A549 (cell line): ENCODE measurements around the gene GPS1. TPM values are rescaled to one million over a fixed set of nuclear protein-coding genes. Genes with fewer than 3 reads are reported as not detected.

Experiments
- ATAC-seq, 2 experiments: fragments of 200-7000 bp in 1 of 2; fragments of >200 bp in 1 of 2; cut with Nextera tagmentation in 1 of 2; cut with Tn5 transposase in 1 of 2; 3 replicates each; pipeline versions ENCODE4 v1.8.0 to v1.9.1; 2018 to 2020; ENCODE audit warnings: mild to moderate bottlenecking in 1 of 2, moderate library complexity in 1 of 2
- CTCF ChIA-PET: fragments of 300-600 bp; sonication (Branson Sonifier 250); formaldehyde crosslinking; extraction: SDS; loops from one replicate; lab custom pipeline; 2021; ENCODE audit warnings: antibody characterized with exemption, inconsistent platforms; lab: Yijun Ruan, JAX
- POLR2A ChIA-PET: fragments of 350-600 bp; formaldehyde crosslinking; extraction: SDS; loops from one replicate; lab custom pipeline; 2021; ENCODE audit warnings: antibody characterized with exemption, inconsistent platforms; lab: Yijun Ruan, JAX
- DNase-seq, 2 experiments: peaks; one replicate each; pipeline versions ENCODE4 v3.0.0 to v3.0.0-alpha.2; 2011 to 2016; ENCODE audit warnings: low read depth in 1 of 2, low spot score in 1 of 2
- FAIRE-seq: peaks from 2 replicates; lab custom pipeline; 2011; peaks lifted over from hg19 to GRCh38; lab: Jason Lieb, UNC
- H3K27ac ChIP-seq, 2 experiments: fragments of >200 bp; sonication (Bioruptor Twin); formaldehyde crosslinking; 3 replicates each; pipeline ENCODE4 v1.5.1; 2016 to 2017
- H3K4me1 ChIP-seq: fragments of >200 bp; sonication (Bioruptor Twin); formaldehyde crosslinking; 3 replicates; pipeline ENCODE4 v1.6.1; 2016
- H3K4me2 ChIP-seq: fragments of >200 bp; sonication (Bioruptor Twin); formaldehyde crosslinking; 3 replicates; pipeline ENCODE4 v1.6.1; 2016
- H3K4me3 ChIP-seq: fragments of >200 bp; sonication (Bioruptor Twin); formaldehyde crosslinking; 3 replicates; pipeline ENCODE4 v1.5.1; 2016
- H3K9me3 ChIP-seq: fragments of >200 bp; sonication (Bioruptor Twin); formaldehyde crosslinking; 3 replicates; pipeline ENCODE4 v1.6.1; 2016
- BHLHE40 ChIP-seq: IDR thresholded peaks from 2 replicates; pipeline ENCODE4 v1.6.1; 2012; ENCODE audit warnings: low read depth, low read length, inconsistent platforms
- CBX2 ChIP-seq: fragments of 200-600 bp; sonication (generic); IDR thresholded peaks from 2 replicates; pipeline ENCODE4 v1.6.1; 2016; ENCODE audit warnings: low read depth, mild to moderate bottlenecking, borderline replicate concordance
- CBX8 ChIP-seq: fragments of 200-600 bp; sonication (generic); IDR thresholded peaks from 2 replicates; pipeline ENCODE4 v1.6.1; 2016
- EHF ChIP-seq: fragments of 250-450 bp; sonication (Bioruptor Pico); IDR thresholded peaks from 2 replicates; pipeline ENCODE4 v1.5.0; 2020; ENCODE audit warnings: mild to moderate bottlenecking
- EHMT2 ChIP-seq: fragments of 200-600 bp; sonication (generic); IDR thresholded peaks from 2 replicates; pipeline ENCODE4 v1.6.1; 2016; ENCODE audit warnings: antibody characterized with exemption, low read depth, mild to moderate bottlenecking, moderate library complexity
- FOSL2 ChIP-seq, 2 experiments: fragments of 450-650 bp in 1 of 2; fragments of >200 bp in 1 of 2; sonication (Bioruptor Twin) in 1 of 2; formaldehyde crosslinking; IDR thresholded peaks; 2 replicates each; pipeline versions ENCODE4 v1.5.0 to v1.6.1; 2016 to 2020; ENCODE audit warnings: mild to moderate bottlenecking in 1 of 2, moderate library complexity in 1 of 2
- GATA3 ChIP-seq: IDR thresholded peaks from 2 replicates; pipeline ENCODE4 v1.6.1; 2012; ENCODE audit warnings: borderline replicate concordance
- HEYL ChIP-seq: fragments of 250-450 bp; sonication (Bioruptor Pico); IDR thresholded peaks from 2 replicates; pipeline ENCODE4 v1.8.0; 2021; ENCODE audit warnings: mild to moderate bottlenecking, moderate library complexity
- KDM1A ChIP-seq: fragments of 200-600 bp; sonication (generic); IDR thresholded peaks from 2 replicates; pipeline ENCODE4 v1.6.1; 2016; ENCODE audit warnings: low read depth, mild to moderate bottlenecking
- MAZ ChIP-seq: fragments of 150-350 bp; IDR thresholded peaks from 2 replicates; pipeline ENCODE4 v1.6.1; 2014; ENCODE audit warnings: antibody characterized with exemption, low read depth, low read length, borderline replicate concordance
- NFE2L2 ChIP-seq: fragments of 150-350 bp; conservative IDR thresholded peaks from 2 replicates; pipeline ENCODE4 v1.6.1; 2014; ENCODE audit warnings: low read length
- NPAS2 ChIP-seq: fragments of 250-450 bp; sonication (Bioruptor Pico); IDR thresholded peaks from 2 replicates; pipeline ENCODE4 v1.8.0; 2022; ENCODE audit warnings: mild to moderate bottlenecking, moderate library complexity, borderline replicate concordance
- NR3C1 ChIP-seq: fragments of >200 bp; sonication (Bioruptor Twin); formaldehyde crosslinking; IDR thresholded peaks from 3 replicates; pipeline ENCODE4 v1.6.1; 2017
- PHF8 ChIP-seq: fragments of 200-600 bp; sonication (generic); IDR thresholded peaks from 2 replicates; pipeline ENCODE4 v1.6.1; 2016; ENCODE audit warnings: low read depth, mild to moderate bottlenecking, antibody characterized with exemption, moderate library complexity, borderline replicate concordance
- POLR2AphosphoS2 ChIP-seq: conservative IDR thresholded peaks from 2 replicates; pipeline ENCODE4 v1.6.1; 2012; ENCODE audit warnings: low read length, improper control_type of control experiment, inconsistent platforms
- SMC3 ChIP-seq: fragments of >200 bp; sonication (Bioruptor Twin); formaldehyde crosslinking; IDR thresholded peaks from 3 replicates; pipeline ENCODE4 v1.6.1; 2018; ENCODE audit warnings: inconsistent platforms
- TFCP2L1 ChIP-seq: fragments of 250-450 bp; sonication (Bioruptor Pico); IDR thresholded peaks from 2 replicates; pipeline ENCODE4 v1.5.0; 2021; ENCODE audit warnings: mild to moderate bottlenecking
- ZC3H11A ChIP-seq: fragments of 450-650 bp; IDR thresholded peaks from 2 replicates; pipeline ENCODE4 v1.6.1; 2014; ENCODE audit warnings: antibody characterized with exemption, mild to moderate bottlenecking
- ZFP36 ChIP-seq: fragments of 450-650 bp; IDR thresholded peaks from 2 replicates; pipeline ENCODE4 v1.6.1; 2014; ENCODE audit warnings: borderline replicate concordance; ENCODE audit not compliant: partially characterized antibody
- ZNF302 ChIP-seq: fragments of 250-450 bp; sonication (Bioruptor Pico); IDR thresholded peaks from 2 replicates; pipeline ENCODE4 v1.9.0; 2021; ENCODE audit warnings: inconsistent platforms, mild to moderate bottlenecking, moderate library complexity
- WGBS: methylation state at CpG from one replicate; pipeline ENCODE4 v1.1.6; 2017; ENCODE audit errors: missing lambda C conversion rate; 5-methylcytosine and 5-hydroxymethylcytosine counted together
- polyA plus RNA-seq, 4 experiments: library from polyadenylated mRNA; depleted of rRNA in 3 of 4; stranded (reverse); fragments of >200 nt; fragmentation: RNase III in 1 of 4; extraction: RNeasy Plus Mini Kit Qiagen cat#74134 plus additional on column Dnase treatment in 1 of 4; gene quantifications; 2 replicates in 3 of 4; 3 replicates in 1 of 4; pipeline ENCODE4 v1.2.3, GENCODE V29; 2011 to 2017
- TF ChIP-seq, protein P1 (sequence below): fragments of >200 bp; sonication (Bioruptor Twin); formaldehyde crosslinking; IDR thresholded peaks from 3 replicates; pipeline ENCODE4 v1.6.1; 2016
- TF ChIP-seq, protein P2 (sequence below): fragments of 150-350 bp; IDR thresholded peaks from 2 replicates; pipeline ENCODE4 v1.6.1; 2014; ENCODE audit warnings: low read depth, mild to moderate bottlenecking, low read length

GPS1 gene
- polyA plus RNA-seq, 2 of the 4 experiments (the other 2 are of a cell fraction), result 89.4 to 126 TPM

DNA sequence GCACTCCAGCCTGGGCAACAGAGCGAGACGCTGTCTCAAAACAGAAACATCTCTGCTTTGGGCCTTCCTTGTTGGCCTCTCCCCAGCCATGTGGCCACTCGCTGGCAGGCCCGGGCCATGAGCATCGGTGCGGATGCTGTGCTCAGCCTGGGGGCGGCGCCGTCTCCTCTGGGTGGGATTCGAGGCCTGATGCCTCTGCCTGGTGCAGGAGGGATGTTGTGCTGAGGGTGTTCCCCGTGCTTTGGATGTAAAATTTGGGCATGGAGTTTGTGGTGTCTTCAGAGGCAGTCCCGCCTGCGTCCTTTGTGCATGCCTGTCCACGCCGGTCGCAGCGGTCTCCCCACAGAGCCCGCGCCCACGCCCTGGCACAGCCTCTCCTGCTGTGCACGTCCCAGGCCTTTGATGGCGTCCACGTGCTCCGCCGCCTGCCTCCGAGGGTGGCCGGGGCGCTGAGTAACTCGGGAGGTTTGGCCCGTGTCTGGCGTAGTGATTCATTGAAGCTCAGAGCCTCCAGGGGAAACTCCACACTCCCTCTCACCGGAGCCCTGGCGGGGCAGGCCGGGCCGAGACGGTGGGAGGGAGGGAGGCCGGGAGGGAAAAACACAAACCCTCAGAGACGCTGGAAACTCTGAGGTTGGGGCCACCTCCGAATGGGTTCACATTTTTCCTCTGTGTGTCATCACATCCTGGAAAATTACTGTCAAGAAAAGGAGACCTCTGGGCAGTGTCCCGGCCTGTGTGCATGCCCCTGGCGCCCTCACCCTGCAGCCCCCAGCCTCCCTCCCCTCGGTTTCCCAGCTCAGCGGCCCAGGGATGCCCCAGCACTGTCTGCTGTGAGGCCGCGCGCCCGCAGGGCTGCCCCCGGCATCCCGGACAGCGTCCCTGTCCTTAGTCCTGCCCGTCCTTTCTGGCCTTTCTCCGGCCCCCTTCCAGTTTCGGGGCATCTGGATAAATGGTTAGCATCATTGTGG lies 48.0 kb upstream of the GPS1 start (continued):
- TF ChIP-seq GATA3 (peak; percentile 61; the same call in 1 of the 2 replicates), NR3C1 (no peak), ZFP36 (no peak), PHF8 (no peak), MAZ (0 out of 2 replicates have a peak, but pooled peaks have one; percentile 5), CBX8 (no peak), SMC3 (no peak; the same call in 2 of the 3 replicates), TFCP2L1 (peak; percentile 78; the same call in 1 of the 2 replicates)

DNA sequence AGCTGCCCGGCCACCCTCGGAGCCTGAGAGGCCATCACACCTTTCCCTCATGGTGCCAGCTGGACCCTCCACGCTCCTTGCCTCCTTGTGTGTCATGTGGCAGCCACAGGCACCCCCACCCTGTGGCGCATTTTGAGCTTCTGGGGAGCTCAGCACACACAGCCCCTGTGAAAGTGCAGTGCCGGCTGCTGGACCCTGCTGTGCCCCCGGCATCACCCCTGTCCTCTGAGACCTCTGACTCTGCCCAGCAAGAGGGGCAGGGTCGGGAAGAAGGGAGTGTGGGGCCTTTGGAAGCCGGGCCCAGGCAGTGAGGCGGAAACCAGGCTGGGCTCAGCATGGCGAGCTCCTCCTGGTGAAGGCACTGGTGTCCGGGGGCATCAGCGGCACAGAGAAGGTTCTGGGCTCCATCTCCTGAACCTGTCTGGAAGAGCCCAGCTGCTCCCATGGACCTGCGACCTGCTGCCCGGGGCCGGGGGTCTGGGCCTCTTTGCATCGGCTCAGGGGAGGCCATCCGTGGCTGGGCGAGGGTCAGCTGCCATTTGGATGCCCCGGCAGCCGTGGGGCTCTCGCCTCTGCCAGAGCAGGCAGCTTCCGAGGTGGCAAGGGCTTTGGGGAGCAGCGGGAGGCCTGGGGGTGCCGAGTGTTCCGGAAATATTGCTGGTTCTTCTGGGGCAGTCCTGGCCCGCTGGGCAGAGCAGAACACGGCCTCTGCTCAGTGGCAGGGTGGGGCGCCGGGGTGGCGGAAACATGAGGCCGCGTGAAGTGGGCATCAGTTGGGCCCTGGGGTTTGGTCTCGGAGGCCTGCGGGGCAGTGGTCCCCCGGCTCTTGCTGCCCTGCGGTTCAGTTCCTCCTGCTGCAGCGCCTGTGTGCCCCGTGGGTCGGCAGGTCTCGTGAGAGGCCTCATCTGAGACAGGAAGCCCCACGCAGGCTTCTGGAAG lies 46.9 kb upstream of the GPS1 start:
- POLR2A ChIA-PET, result interaction anchor here (1.2 to 1.8 kb wide), 2 partner anchors 8 to 18 kb away, joined by 3 to 9 read pairs; partner anchors contain the start of genes CENPX and LRRC45
- no peak for FAIRE-seq
- no peak for DNase-seq
- H3K4me1 ChIP-seq, result peaks cover 64% of the 10 kb centered on the region
- peak overlapping the region; percentile 61 for H3K4me2 ChIP-seq
- TF ChIP-seq, protein P1, sequence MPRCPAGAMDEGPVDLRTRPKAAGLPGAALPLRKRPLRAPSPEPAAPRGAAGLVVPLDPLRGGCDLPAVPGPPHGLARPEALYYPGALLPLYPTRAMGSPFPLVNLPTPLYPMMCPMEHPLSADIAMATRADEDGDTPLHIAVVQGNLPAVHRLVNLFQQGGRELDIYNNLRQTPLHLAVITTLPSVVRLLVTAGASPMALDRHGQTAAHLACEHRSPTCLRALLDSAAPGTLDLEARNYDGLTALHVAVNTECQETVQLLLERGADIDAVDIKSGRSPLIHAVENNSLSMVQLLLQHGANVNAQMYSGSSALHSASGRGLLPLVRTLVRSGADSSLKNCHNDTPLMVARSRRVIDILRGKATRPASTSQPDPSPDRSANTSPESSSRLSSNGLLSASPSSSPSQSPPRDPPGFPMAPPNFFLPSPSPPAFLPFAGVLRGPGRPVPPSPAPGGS, result no peak
- TF ChIP-seq BHLHE40 (no peak), EHMT2 (no peak), ZNF302 (no peak), EHF (no peak), POLR2AphosphoS2 (no peak), NPAS2 (CRISPR knock-in tag) (no peak), NR3C1 (no peak), NFE2L2 (no peak), HEYL (CRISPR knock-in tag) (no peak), KDM1A (no peak), ZC3H11A (no peak), FOSL2 (IDR thresholded peaks at IDR 0.05) (no peak), FOSL2 (CRISPR knock-in tag; IDR thresholded peaks at IDR 0.05) (no peak), CBX2 (no peak), PHF8 (no peak)
- TF ChIP-seq, protein P2, sequence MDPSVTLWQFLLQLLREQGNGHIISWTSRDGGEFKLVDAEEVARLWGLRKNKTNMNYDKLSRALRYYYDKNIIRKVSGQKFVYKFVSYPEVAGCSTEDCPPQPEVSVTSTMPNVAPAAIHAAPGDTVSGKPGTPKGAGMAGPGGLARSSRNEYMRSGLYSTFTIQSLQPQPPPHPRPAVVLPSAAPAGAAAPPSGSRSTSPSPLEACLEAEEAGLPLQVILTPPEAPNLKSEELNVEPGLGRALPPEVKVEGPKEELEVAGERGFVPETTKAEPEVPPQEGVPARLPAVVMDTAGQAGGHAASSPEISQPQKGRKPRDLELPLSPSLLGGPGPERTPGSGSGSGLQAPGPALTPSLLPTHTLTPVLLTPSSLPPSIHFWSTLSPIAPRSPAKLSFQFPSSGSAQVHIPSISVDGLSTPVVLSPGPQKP, result no peak
- H3K4me3 ChIP-seq, result no peak overlapping the region
- peak in 1 of 2 experiments; percentile 0; a peak in 2 of 6 replicates for ATAC-seq
- peak overlapping the region; percentile 81 to 93 for H3K27ac ChIP-seq
- no peaks in the 10 kb centered on the region for H3K9me3 ChIP-seq
- 93% methylated on average over 31 of the region's 41 CpGs for WGBS
- CTCF ChIA-PET, result interaction anchor here (1.0 to 33.2 kb wide), 12 partner anchors 8 to 135 kb away, joined by 3 to 794 read pairs (median 6); partner anchors contain the start of genes CENPX, LRRC45 and NOTUM
